ENCODE data around the gene FDX2.

DNA sequence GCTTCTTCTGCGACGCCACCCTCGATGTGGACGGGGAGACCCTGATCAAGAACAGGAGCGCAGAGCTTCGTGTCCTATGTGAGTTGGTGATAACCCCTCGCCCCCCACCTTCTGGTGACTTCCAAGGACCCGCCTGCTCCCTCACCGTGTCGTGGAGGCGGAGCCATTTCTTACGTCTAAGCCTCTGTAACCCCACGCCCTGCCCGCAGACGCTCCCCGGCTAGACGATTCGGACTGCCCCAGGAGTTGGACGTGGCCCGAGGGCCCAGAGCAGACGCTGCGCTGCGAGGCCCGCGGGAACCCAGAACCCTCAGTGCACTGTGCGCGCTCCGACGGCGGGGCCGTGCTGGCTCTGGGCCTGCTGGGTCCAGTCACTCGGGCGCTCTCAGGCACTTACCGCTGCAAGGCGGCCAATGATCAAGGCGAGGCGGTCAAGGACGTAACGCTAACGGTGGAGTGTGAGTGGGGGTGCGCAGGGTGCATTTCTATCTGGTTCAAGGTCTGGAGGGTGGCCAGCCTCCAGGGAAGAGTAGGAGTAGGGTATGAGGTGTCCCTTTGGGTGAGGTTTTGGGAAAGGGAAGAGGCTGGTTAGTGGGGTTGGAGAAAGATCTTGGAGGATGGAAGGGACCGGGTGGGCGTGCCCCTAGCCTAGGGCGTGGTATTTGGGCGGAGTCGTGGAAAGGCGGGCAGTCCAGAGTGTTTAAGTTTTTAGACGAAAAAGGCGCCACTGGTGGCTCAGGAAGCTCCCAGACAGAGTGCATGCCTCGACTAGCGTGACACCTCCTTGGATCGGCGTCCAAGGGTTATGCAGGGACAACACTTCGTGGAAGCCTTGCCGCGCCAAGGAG, 22.8 kb downstream of the FDX2 start:
- no peak for TF ChIP-seq RAD21 (IDR thresholded peaks at IDR 0.05)
- TF ChIP-seq, protein P1, sequence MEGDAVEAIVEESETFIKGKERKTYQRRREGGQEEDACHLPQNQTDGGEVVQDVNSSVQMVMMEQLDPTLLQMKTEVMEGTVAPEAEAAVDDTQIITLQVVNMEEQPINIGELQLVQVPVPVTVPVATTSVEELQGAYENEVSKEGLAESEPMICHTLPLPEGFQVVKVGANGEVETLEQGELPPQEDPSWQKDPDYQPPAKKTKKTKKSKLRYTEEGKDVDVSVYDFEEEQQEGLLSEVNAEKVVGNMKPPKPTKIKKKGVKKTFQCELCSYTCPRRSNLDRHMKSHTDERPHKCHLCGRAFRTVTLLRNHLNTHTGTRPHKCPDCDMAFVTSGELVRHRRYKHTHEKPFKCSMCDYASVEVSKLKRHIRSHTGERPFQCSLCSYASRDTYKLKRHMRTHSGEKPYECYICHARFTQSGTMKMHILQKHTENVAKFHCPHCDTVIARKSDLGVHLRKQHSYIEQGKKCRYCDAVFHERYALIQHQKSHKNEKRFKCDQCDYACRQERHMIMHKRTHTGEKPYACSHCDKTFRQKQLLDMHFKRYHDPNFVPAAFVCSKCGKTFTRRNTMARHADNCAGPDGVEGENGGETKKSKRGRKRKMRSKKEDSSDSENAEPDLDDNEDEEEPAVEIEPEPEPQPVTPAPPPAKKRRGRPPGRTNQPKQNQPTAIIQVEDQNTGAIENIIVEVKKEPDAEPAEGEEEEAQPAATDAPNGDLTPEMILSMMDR (IDR thresholded peaks at IDR 0.05; ENCODE audit: low read depth, low read length, missing input control), result no peak
- TF ChIP-seq, protein P2, sequence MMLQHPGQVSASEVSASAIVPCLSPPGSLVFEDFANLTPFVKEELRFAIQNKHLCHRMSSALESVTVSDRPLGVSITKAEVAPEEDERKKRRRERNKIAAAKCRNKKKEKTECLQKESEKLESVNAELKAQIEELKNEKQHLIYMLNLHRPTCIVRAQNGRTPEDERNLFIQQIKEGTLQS (IDR thresholded peaks at IDR 0.05), result no peak
- TF ChIP-seq, protein P3, sequence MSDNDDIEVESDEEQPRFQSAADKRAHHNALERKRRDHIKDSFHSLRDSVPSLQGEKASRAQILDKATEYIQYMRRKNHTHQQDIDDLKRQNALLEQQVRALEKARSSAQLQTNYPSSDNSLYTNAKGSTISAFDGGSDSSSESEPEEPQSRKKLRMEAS (IDR thresholded peaks at IDR 0.05), result no peak
- no peak for TF ChIP-seq YY1 (IDR thresholded peaks at IDR 0.05)
- TF ChIP-seq TAF1 (conservative IDR thresholded peaks at IDR 0.05), result no peak
- TF ChIP-seq RXRA (IDR thresholded peaks at IDR 0.05), result no peak
- TF ChIP-seq, protein P4, sequence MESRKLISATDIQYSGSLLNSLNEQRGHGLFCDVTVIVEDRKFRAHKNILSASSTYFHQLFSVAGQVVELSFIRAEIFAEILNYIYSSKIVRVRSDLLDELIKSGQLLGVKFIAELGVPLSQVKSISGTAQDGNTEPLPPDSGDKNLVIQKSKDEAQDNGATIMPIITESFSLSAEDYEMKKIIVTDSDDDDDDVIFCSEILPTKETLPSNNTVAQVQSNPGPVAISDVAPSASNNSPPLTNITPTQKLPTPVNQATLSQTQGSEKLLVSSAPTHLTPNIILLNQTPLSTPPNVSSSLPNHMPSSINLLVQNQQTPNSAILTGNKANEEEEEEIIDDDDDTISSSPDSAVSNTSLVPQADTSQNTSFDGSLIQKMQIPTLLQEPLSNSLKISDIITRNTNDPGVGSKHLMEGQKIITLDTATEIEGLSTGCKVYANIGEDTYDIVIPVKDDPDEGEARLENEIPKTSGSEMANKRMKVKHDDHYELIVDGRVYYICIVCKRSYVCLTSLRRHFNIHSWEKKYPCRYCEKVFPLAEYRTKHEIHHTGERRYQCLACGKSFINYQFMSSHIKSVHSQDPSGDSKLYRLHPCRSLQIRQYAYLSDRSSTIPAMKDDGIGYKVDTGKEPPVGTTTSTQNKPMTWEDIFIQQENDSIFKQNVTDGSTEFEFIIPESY (IDR thresholded peaks at IDR 0.05), result no peak
- TF ChIP-seq SP1 (IDR thresholded peaks at IDR 0.05), result no peak
